ENCODE data around the gene LRRC37A2.
"Not testable (repeated sequence)": the region's sequence is repeated elsewhere in the genome, so short reads cannot be mapped to it uniquely, and the experiment has no call there.

DNA sequence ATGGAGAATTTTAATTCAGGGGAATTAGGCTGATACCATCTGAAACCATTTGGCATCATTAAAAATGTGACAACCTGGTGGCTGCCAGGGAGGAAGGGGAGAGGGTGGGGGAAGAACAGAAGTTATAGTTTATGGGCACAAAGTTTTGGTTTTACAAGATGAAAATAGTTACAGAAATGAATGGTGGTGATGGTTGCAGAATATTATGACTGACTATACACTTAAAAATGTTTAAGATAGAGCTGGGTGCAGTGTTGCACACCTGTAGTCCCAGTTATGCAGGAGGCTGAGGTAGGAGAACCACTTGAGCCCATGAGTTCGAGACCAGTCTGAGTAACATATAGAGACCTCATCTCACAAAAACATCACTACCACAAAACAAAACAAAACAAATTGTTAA is 54.7 kb downstream of the LRRC37A2 start:
- not testable (repeated sequence) for TF ChIP-seq ZNF274 (IDR thresholded peaks at IDR 0.05; ENCODE audit: low read depth, low read length); YY1 (IDR thresholded peaks at IDR 0.05; ENCODE audit: insufficient read depth, insufficient read length); SUZ12 (IDR thresholded peaks at IDR 0.05; ENCODE audit: extremely low read depth, insufficient read depth, insufficient read length)

All from NT2/D1 (cell line).